ENCODE data around the gene DGKE. TPM values are rescaled to one million over a fixed set of nuclear protein-coding genes. Genes with fewer than 3 reads are reported as not detected.

Gene DGKE
- total and polyA plus RNA-seq, 2 donors (not counting 3 experiments of a cell fraction or from before 2014, with no cell fraction given) = 4.9 to 22.9 TPM

GRCh38 chr17:56866076-56866475 is 32.1 kb downstream of the DGKE start:
- intact Hi-C loops (cut with micrococcal nuclease) = loop anchor here (2.0 to 5.0 kb wide), 2 partner anchors 13 to 169 kb away; no protein-coding TSS in a partner anchor
- no TSS peak for BruUV-seq (replicated peaks)
- no peaks in the 10 kb centered on the region for H3K79me2 ChIP-seq (ENCODE audit: control insufficient read depth, insufficient read depth, low read length)
- no peak for TF ChIP-seq CTCF (IDR thresholded peaks at IDR 0.05; ENCODE audit: extremely low read depth in 1 of 2, insufficient read depth in 1 of 2, low read depth in 1 of 2, low read length in 2 of 2)
- TF ChIP-seq GATA2 (IDR thresholded peaks at IDR 0.05; ENCODE audit: insufficient read depth, insufficient read length, low read depth, low read length) = no peak
- TF ChIP-seq MAX (IDR thresholded peaks at IDR 0.05; ENCODE audit: insufficient read depth, insufficient read length) = no peak
- TF ChIP-seq POLR2AphosphoS5 (IDR thresholded peaks at IDR 0.05; ENCODE audit: insufficient read depth, low read depth, low read length) = no peak
- no peak for TF ChIP-seq POLR2A (IDR thresholded peaks at IDR 0.05; ENCODE audit: low read depth, low read length)
- no peak for TF ChIP-seq JUN (IDR thresholded peaks at IDR 0.05; ENCODE audit: borderline replicate concordance, insufficient read depth, insufficient read length, low read depth)
- no peak for TF ChIP-seq EZH2 (IDR thresholded peaks at IDR 0.05; ENCODE audit: borderline replicate concordance, low read depth, low read length, severe bottlenecking)
- no peak for TF ChIP-seq FOS (IDR thresholded peaks at IDR 0.05; ENCODE audit: borderline replicate concordance, insufficient read depth, low read length)
- TF ChIP-seq MYC (IDR thresholded peaks at IDR 0.05; ENCODE audit: low read depth, low read length) = no peak
- no peak for FAIRE-seq
- H3K4me3 ChIP-seq (replicated peaks in 1 of 3; ENCODE audit: insufficient read depth in 1 of 3, low read depth in 1 of 3, low read length in 3 of 3) = no peak overlapping the region
- no peaks in the 10 kb centered on the region for H3K27me3 ChIP-seq (ENCODE audit: control insufficient read depth in 2 of 2, insufficient read depth in 2 of 2, low read length in 2 of 2)
- no peaks in the 10 kb centered on the region for H3K9me3 ChIP-seq (replicated peaks; ENCODE audit: control insufficient read depth, insufficient read depth, low read length)
- peaks cover 19% of the 10 kb centered on the region for H3K4me1 ChIP-seq (ENCODE audit: control insufficient read depth, extremely low read depth, insufficient read depth, low read length)
- no peak overlapping the region for H3K4me2 ChIP-seq (ENCODE audit: insufficient read depth, low read length)
- no peak overlapping the region for H3K9ac ChIP-seq (replicated peaks; ENCODE audit: extremely low read depth, insufficient read depth, low read length)
- ChIA-PET CTCF (no interaction called here), POLR2A (no interaction called here)
- H3K9me1 ChIP-seq (replicated peaks; ENCODE audit: control insufficient read depth, extremely low read depth, insufficient read depth, low read length) = no peaks in the 10 kb centered on the region
- dilution Hi-C loops (cut with MboI; ENCODE audit: extremely low pct_ligation_motif_present, low sequenced_read_pairs) = no loop called here
- H3K36me3 ChIP-seq (ENCODE audit: control insufficient read depth in 2 of 2, extremely low read depth in 1 of 2, insufficient read depth in 2 of 2, low read length in 2 of 2) = peaks cover 3 to 7% of the 10 kb centered on the region in 2 experiments
- no peak overlapping the region for H3K27ac ChIP-seq (ENCODE audit: insufficient read depth, low read depth, low read length)
- no peaks in the 10 kb centered on the region for H4K20me1 ChIP-seq (replicated peaks; ENCODE audit: control insufficient read depth, extremely low read depth, insufficient read depth, low read length)
- no peak overlapping the region for H2AFZ ChIP-seq (ENCODE audit: low read depth, low read length)
- no peak for DNase-seq (ENCODE audit: low read depth, low spot score)

Data from endothelial cell of umbilical vein (primary cell).